ENCODE data around the gene PCSK6.

DNA sequence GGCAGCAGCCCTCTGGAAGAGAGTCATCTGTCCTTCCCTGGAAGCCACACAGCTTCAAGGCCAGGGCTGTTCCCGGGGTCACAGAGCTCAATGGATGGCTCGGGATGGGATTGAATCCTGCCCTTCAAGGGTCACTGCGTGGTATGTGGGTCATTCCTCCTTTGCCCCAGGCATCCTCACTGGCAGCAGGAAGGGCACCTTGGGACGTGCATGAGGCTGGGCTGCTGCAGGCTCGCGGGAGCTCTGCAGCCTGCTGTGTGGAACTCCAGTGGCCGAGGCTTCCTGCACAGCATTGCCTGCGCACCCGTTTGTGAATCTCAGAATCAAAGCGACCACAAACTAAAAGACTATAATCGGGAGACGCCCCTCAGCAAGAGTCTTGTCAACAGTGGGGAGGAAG, 60.7 kb downstream of the PCSK6 start:
- TF ChIP-seq, protein P1, sequence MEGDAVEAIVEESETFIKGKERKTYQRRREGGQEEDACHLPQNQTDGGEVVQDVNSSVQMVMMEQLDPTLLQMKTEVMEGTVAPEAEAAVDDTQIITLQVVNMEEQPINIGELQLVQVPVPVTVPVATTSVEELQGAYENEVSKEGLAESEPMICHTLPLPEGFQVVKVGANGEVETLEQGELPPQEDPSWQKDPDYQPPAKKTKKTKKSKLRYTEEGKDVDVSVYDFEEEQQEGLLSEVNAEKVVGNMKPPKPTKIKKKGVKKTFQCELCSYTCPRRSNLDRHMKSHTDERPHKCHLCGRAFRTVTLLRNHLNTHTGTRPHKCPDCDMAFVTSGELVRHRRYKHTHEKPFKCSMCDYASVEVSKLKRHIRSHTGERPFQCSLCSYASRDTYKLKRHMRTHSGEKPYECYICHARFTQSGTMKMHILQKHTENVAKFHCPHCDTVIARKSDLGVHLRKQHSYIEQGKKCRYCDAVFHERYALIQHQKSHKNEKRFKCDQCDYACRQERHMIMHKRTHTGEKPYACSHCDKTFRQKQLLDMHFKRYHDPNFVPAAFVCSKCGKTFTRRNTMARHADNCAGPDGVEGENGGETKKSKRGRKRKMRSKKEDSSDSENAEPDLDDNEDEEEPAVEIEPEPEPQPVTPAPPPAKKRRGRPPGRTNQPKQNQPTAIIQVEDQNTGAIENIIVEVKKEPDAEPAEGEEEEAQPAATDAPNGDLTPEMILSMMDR (IDR thresholded peaks at IDR 0.05; ENCODE audit: borderline replicate concordance, extremely low read depth, low read length, poor library complexity, severe bottlenecking) = no peak
- TF ChIP-seq EZH2 (IDR thresholded peaks at IDR 0.05; ENCODE audit: borderline replicate concordance, low read depth, low read length, severe bottlenecking) = no peak
